ENCODE results near the gene RNF38. TPM values are rescaled to one million over a fixed set of nuclear protein-coding genes. Genes with fewer than 3 reads are reported as not detected.

RNF38 gene
- total RNA-seq (2021; ENCODE audit: unreplicated experiment) (18.1 TPM), Bru-seq, nascent RNA (percentile 86 among the genes with signal in this experiment), BruChase-seq, experiment 1, labeled RNA remaining after a 6-hour chase (percentile 70 among the genes with signal in this experiment), BruChase-seq, experiment 2, labeled RNA remaining after a 2-hour chase (percentile 82 among the genes with signal in this experiment)
- polyA plus RNA-seq (2012) = 9.8 and 15.3 TPM in 2 replicates
- long read RNA-seq, partial matches to known transcripts = 5 of 12 reads
- long read RNA-seq, other reads (novel, unspliced or antisense) = 7 of 12 reads

- Histone ChIP-seq H4K20me1 (ENCODE audit: insufficient read depth) (no peaks in the 10 kb centered on the region), H3K4me3 (replicated peaks in 1 of 2; ENCODE audit: low read depth in 1 of 2, low read length in 2 of 2) (peak within 1 kb of the TSS; percentile 65 to 85), H3K9me3 (ENCODE audit: control insufficient read depth in 1 of 2, insufficient read depth in 1 of 2, low read depth in 1 of 2, low read length in 2 of 2) (no peaks in the 10 kb centered on the region), H3K79me2 (ENCODE audit: insufficient read depth, low read length) (peaks cover 49% of the 10 kb centered on the region), H3K4me2 (ENCODE audit: low read length) (peak within 1 kb of the TSS; percentile 90), H3K9me2 (ENCODE audit: insufficient read depth) (no peaks in the 10 kb centered on the region), H3K27ac (ENCODE audit: low read depth, low read length) (peak within 1 kb of the TSS; percentile 90), H3K27me3 (ENCODE audit: insufficient read depth, low read length) (no peaks in the 10 kb centered on the region), H3K4me1 (ENCODE audit: control insufficient read depth in 1 of 2, insufficient read depth in 2 of 2, low read length in 2 of 2) (peaks cover 7 to 23% of the 10 kb centered on the region in 2 experiments; a peak in 3 of 4 replicates), H3K9ac (ENCODE audit: low read length) (peak within 1 kb of the TSS; percentile 71), H3K36me3 (ENCODE audit: control insufficient read depth in 1 of 2, insufficient read depth in 2 of 2, low read length in 2 of 2) (no peaks in the 10 kb centered on the region), H2AFZ (ENCODE audit: low read depth, low read length, poor library complexity, severe bottlenecking) (no peak within 1 kb of the TSS)
- DNase-seq (ENCODE audit: low read depth, low spot score) = no peak
- BruUV-seq (replicated peaks) = TSS peak; percentile 75
- intact Hi-C loops (cut with micrococcal nuclease) = loop anchor here (10.0 kb wide), 1 partner anchor 225 kb away; no protein-coding TSS in a partner anchor
- ATAC-seq = no peak
- ChIA-PET POLR2A (no interaction called here), RAD21 (ENCODE audit: low non-redundant PET in 1 of 2, low total read pairs in 2 of 2, uncharacterized antibody in 2 of 2, unreplicated experiment in 2 of 2) (no interaction called here), CTCF (no interaction called here)
- TF ChIP-seq ZBTB33 (IDR thresholded peaks at IDR 0.05; ENCODE audit: extremely low read depth, insufficient replicate concordance, low read length) (no peak), POLR2AphosphoS5 (IDR thresholded peaks at IDR 0.05; ENCODE audit: low read depth, low read length) (no peak), CTCF (IDR thresholded peaks at IDR 0.05 in 2 of 3, conservative IDR thresholded peaks at IDR 0.05 in 1 of 3; ENCODE audit: borderline replicate concordance in 1 of 3, insufficient read depth in 1 of 3, low read depth in 2 of 3, low read length in 2 of 3) (no peak), ZNF274 (IDR thresholded peaks at IDR 0.05; ENCODE audit: low read depth, low read length) (no peak), CEBPB (IDR thresholded peaks at IDR 0.05; ENCODE audit: low read depth) (no peak), EZH2phosphoT487 (IDR thresholded peaks at IDR 0.05; ENCODE audit: borderline replicate concordance) (no peak), ZFX (IDR thresholded peaks at IDR 0.05) (no peak), POLR2A (IDR thresholded peaks at IDR 0.05; ENCODE audit: borderline replicate concordance, extremely low read depth, insufficient read depth, insufficient read length) (no peak), YY1 (IDR thresholded peaks at IDR 0.05; ENCODE audit: extremely low read depth, insufficient replicate concordance, low read depth, low read length) (no peak), JUND (IDR thresholded peaks at IDR 0.05) (no peak), REST (IDR thresholded peaks at IDR 0.05; ENCODE audit: low read depth) (no peak), EGR1 (IDR thresholded peaks at IDR 0.05; ENCODE audit: low read depth) (no peak), TCF7L2 (IDR thresholded peaks at IDR 0.05; ENCODE audit: borderline replicate concordance, extremely low read depth, insufficient read depth, insufficient read length) (no peak), RAD21 (IDR thresholded peaks at IDR 0.05; ENCODE audit: low read depth) (0 out of 2 replicates have a peak, but pooled peaks have one; percentile 5), EZH2 (IDR thresholded peaks at IDR 0.05) (no peak), SIN3A (IDR thresholded peaks at IDR 0.05; ENCODE audit: low read depth) (no peak; the same call in 1 of the 2 replicates), SRF (IDR thresholded peaks at IDR 0.05; ENCODE audit: low read depth) (0 out of 2 replicates have a peak, but pooled peaks have one; percentile 10), CBX3 (IDR thresholded peaks at IDR 0.05; ENCODE audit: low read depth) (0 out of 2 replicates have a peak, but pooled peaks have one; percentile 26), SP1 (IDR thresholded peaks at IDR 0.05; ENCODE audit: low read depth) (no peak), MAX (IDR thresholded peaks at IDR 0.05) (no peak), FOSL1 (IDR thresholded peaks at IDR 0.05; ENCODE audit: low read depth) (no peak)
These were observed at the start of gene RNF38 for GRCh38 chr9:36399980-36400331. RNF38 (minus strand) TSS chr9:36400269; CDS start chr9:36400108, 161 bp downstream.
